NCI-H345 treated with DMSO at 0.1 percent for 48 hours (cell line): Measurements from ENCODE around the gene CLRN3.

Experiments used
- DNase-seq: peaks from one replicate; lab custom pipeline; 2025; ENCODE audit not compliant: unreplicated experiment; lab: John Stamatoyannopoulos, UW

CLRN3 gene

GRCh38 chr10:127892743-127893142 lies at the start of gene CLRN3:
TSS of gene CLRN3 (minus strand) at chr10:127892941. CDS start at chr10:127892784, 157 bp downstream.
- DNase-seq = no peak

- no peak for DNase-seq
These were observed 48.3 kb upstream of the CLRN3 start for GRCh38 chr10:127940866-127941640.

- no peak for DNase-seq
These were observed 47.1 kb upstream of the CLRN3 start for GRCh38 chr10:127939786-127940330.

- no peak for DNase-seq
These were observed 45.2 kb upstream of the CLRN3 start for GRCh38 chr10:127937915-127938463.

- DNase-seq = no peak
These were observed 44.3 kb upstream of the CLRN3 start for GRCh38 chr10:127937069-127937468.

GRCh38 chr10:127935071-127935561 lies 42.4 kb upstream of the CLRN3 start:
- no peak for DNase-seq

GRCh38 chr10:127934383-127934782 lies 41.6 kb upstream of the CLRN3 start:
- DNase-seq = no peak

- DNase-seq = no peak
These were observed 40.5 kb upstream of the CLRN3 start for GRCh38 chr10:127933271-127933670.

GRCh38 chr10:127932521-127933270 lies 40.0 kb upstream of the CLRN3 start:
- DNase-seq = no peak

GRCh38 chr10:127928021-127928806 lies 35.5 kb upstream of the CLRN3 start:
- no peak for DNase-seq

GRCh38 chr10:127926455-127926854 lies 33.7 kb upstream of the CLRN3 start:
- no peak for DNase-seq

GRCh38 chr10:127925471-127926207 lies 32.9 kb upstream of the CLRN3 start:
- DNase-seq = no peak

GRCh38 chr10:127923646-127924045 lies 30.9 kb upstream of the CLRN3 start:
- DNase-seq = no peak

- DNase-seq = no peak
These were observed 30.1 kb upstream of the CLRN3 start for GRCh38 chr10:127922675-127923366.

GRCh38 chr10:127922206-127922605 lies 29.5 kb upstream of the CLRN3 start:
- no peak for DNase-seq

- no peak for DNase-seq
These were observed 29.0 kb upstream of the CLRN3 start for GRCh38 chr10:127921753-127922145.

GRCh38 chr10:127921075-127921752 lies 28.5 kb upstream of the CLRN3 start:
- no peak for DNase-seq

GRCh38 chr10:127920306-127921074 lies 27.7 kb upstream of the CLRN3 start:
- DNase-seq = no peak
